Measurements from ENCODE around the gene NUP133.
"Not testable (repeated sequence)": the region's sequence is repeated elsewhere in the genome, so short reads cannot be mapped to it uniquely, and the experiment has no call there.

Gene NUP133

GRCh38 chr1:229425564-229426159 is 82.5 kb downstream of the NUP133 start:
- TF ChIP-seq CTCF (IDR thresholded peaks at IDR 0.05; ENCODE audit: low read depth, low read length), result no peak
- H3K4me3 ChIP-seq (replicated peaks in 1 of 2; ENCODE audit: low read depth in 2 of 2, low read length in 2 of 2), result no peak overlapping the region
- DNase-seq (ENCODE audit: low read depth in 2 of 2), result no peak

- no peak overlapping the region for H3K4me3 ChIP-seq (replicated peaks in 1 of 2; ENCODE audit: low read depth in 2 of 2, low read length in 2 of 2)
- no peak for DNase-seq (ENCODE audit: low read depth in 2 of 2)
- TF ChIP-seq CTCF (IDR thresholded peaks at IDR 0.05; ENCODE audit: low read depth, low read length), result no peak
These were observed 87.4 kb downstream of the NUP133 start for GRCh38 chr1:229420765-229421164.

- DNase-seq (ENCODE audit: low read depth in 2 of 2), result no peak
- no peak overlapping the region for H3K4me3 ChIP-seq (replicated peaks in 1 of 2; ENCODE audit: low read depth in 2 of 2, low read length in 2 of 2)
- TF ChIP-seq CTCF (IDR thresholded peaks at IDR 0.05; ENCODE audit: low read depth, low read length), result no peak
These were observed 87.9 kb downstream of the NUP133 start for GRCh38 chr1:229420224-229420623.

GRCh38 chr1:229418586-229418985 is 89.6 kb downstream of the NUP133 start:
- DNase-seq (ENCODE audit: low read depth in 2 of 2); H3K4me3 ChIP-seq (replicated peaks in 1 of 2; ENCODE audit: low read depth in 2 of 2, low read length in 2 of 2): not testable (repeated sequence)

- not testable (repeated sequence) for H3K4me3 ChIP-seq (replicated peaks in 1 of 2; ENCODE audit: low read depth in 2 of 2, low read length in 2 of 2); DNase-seq (ENCODE audit: low read depth in 2 of 2)
These were observed 95.3 kb downstream of the NUP133 start for GRCh38 chr1:229412810-229413209.

GRCh38 chr1:229412056-229412455 is 96.1 kb downstream of the NUP133 start:
- TF ChIP-seq CTCF (IDR thresholded peaks at IDR 0.05; ENCODE audit: low read depth, low read length), result no peak

GRCh38 chr1:229411434-229412055 is 96.6 kb downstream of the NUP133 start:
- DNase-seq (ENCODE audit: low read depth in 2 of 2), result no peak
- no peak overlapping the region for H3K4me3 ChIP-seq (replicated peaks in 1 of 2; ENCODE audit: low read depth in 2 of 2, low read length in 2 of 2)
- TF ChIP-seq CTCF (IDR thresholded peaks at IDR 0.05; ENCODE audit: low read depth, low read length), result no peak

More at GRCh38 chr1:229412056-229412455, 96.1 kb downstream of the NUP133 start:
- no peak for DNase-seq (ENCODE audit: low read depth in 2 of 2)
- H3K4me3 ChIP-seq (replicated peaks in 1 of 2; ENCODE audit: low read depth in 2 of 2, low read length in 2 of 2), result no peak overlapping the region
